NT2/D1 (cell line): ENCODE measurements around the gene PI4KA.

Experiments used
- YY1 ChIP-seq: IDR thresholded peaks from 2 replicates; pipeline ENCODE4 v1.6.1; 2011; ENCODE audit not compliant: insufficient read length, insufficient read depth
- ZNF274 ChIP-seq: IDR thresholded peaks from 2 replicates; pipeline ENCODE4 v1.6.1; 2011; ENCODE audit warnings: mild to moderate bottlenecking, low read depth, low read length

- no peak for TF ChIP-seq YY1
- TF ChIP-seq ZNF274 = no peak
These were observed 585 bp downstream of the PI4KA start for GRCh38 chr22:20857838-20858614.
